Activated T-helper 1 cell treated with anti-CD3 and anti-CD28 coated beads, Interleukin-12 subunit alpha, Interleukin-12 subunit beta, Interleukin-2, Interleukin-4 antibody, amounts not matched to agents 30 ng/mL and 10 ng/mL and 1 ng/mL, durations not matched to agents 14 hours and 24 hours and 36 hours (primary cell): ENCODE data around the gene SLC1A2. TPM values are rescaled to one million over a fixed set of nuclear protein-coding genes. Genes with fewer than 3 reads are reported as not detected.

Experiments
- DNase-seq: peaks from one replicate; pipeline ENCODE4 v3.0.0; 2021; ENCODE audit warnings: low spot score
- H3K27ac Mint-ChIP-seq: one replicate; pipeline ENCODE4 v1.8.0; 2021; ENCODE audit warnings: mild to moderate bottlenecking, mixed read lengths
- H3K27me3 Mint-ChIP-seq: one replicate; pipeline ENCODE4 v1.8.0; 2022; ENCODE audit warnings: mild to moderate bottlenecking, moderate library complexity, mixed read lengths; ENCODE audit not compliant: insufficient read depth
- H3K36me3 Mint-ChIP-seq: one replicate; pipeline ENCODE4 v1.8.0; 2021; ENCODE audit warnings: low read depth, mixed read lengths
- H3K4me1 Mint-ChIP-seq: one replicate; pipeline ENCODE4 v1.8.0; 2021; ENCODE audit warnings: low read depth, mixed read lengths
- H3K4me3 Mint-ChIP-seq: one replicate; pipeline ENCODE4 v1.8.0; 2021; ENCODE audit warnings: mild to moderate bottlenecking, moderate library complexity, mixed read lengths
- H3K9me3 Mint-ChIP-seq: one replicate; pipeline ENCODE4 v1.8.0; 2021; ENCODE audit warnings: mixed read lengths
- intact Hi-C: fragments of 100-400 bp; cut with micrococcal nuclease; formaldehyde crosslinking; loops from one replicate; pipeline ENCODE4 v1.15.1; 2024
- total RNA-seq: library from RNA; stranded (reverse); gene quantifications from 2 replicates; pipeline ENCODE4 v1.2.3, GENCODE V29; 2022

The SLC1A2 gene
- total RNA-seq, 1 donor from 2014 or later = not detected

GRCh38 chr11:35425603-35426212, 6.3 kb upstream of the SLC1A2 start:
- peaks cover 54% of the 10 kb centered on the region for H3K27me3 Mint-ChIP-seq
- H3K4me3 Mint-ChIP-seq = no peak overlapping the region
- intact Hi-C loops = no loop called here
- H3K9me3 Mint-ChIP-seq = no peaks in the 10 kb centered on the region
- H3K36me3 Mint-ChIP-seq = no peaks in the 10 kb centered on the region
- H3K4me1 Mint-ChIP-seq = no peaks in the 10 kb centered on the region
- H3K27ac Mint-ChIP-seq = no peak overlapping the region
- no peak for DNase-seq

DNA sequence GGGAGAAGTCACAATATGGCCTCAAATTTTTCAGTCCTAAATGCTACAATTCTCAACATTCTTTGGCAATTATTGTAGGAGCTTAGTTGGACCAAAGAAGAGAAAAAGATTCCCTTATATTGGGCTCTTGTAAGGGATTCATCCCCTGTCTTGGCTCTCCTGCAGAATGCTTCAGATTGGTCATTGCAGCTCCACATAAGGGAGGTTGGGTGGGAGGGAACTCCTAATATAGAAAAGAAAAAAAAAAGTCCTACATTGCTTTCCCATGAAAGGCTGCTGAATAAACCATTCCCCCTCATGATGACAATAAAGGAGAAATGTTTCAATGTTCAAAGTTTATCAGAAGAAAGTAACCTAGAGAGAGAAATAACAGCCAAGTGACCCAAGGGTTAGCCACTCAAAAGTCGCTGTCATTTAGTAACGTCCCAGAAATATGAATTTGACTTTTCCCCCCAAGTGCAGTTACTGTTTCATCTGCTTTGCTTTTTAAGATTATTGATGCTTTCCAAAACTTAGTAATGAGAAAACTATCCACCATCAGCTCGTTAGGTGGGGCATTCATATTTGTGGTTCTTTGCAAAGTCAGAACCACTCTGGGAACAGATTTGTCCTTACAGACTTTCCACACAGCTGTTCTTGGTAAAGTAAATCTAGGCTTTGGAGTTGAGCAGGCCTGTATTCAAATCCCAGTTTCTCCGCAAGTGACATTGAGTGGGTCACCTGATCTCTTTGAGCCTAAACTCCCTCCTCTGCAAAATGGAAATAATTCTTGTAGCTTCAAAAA, 5.0 kb upstream of the SLC1A2 start:
- Mint-ChIP-seq H3K36me3 (no peaks in the 10 kb centered on the region), H3K27ac (no peak overlapping the region), H3K4me3 (no peak overlapping the region), H3K4me1 (no peaks in the 10 kb centered on the region), H3K9me3 (no peaks in the 10 kb centered on the region), H3K27me3 (peaks cover 62% of the 10 kb centered on the region)
- intact Hi-C loops = no loop called here
- DNase-seq = no peak

DNA sequence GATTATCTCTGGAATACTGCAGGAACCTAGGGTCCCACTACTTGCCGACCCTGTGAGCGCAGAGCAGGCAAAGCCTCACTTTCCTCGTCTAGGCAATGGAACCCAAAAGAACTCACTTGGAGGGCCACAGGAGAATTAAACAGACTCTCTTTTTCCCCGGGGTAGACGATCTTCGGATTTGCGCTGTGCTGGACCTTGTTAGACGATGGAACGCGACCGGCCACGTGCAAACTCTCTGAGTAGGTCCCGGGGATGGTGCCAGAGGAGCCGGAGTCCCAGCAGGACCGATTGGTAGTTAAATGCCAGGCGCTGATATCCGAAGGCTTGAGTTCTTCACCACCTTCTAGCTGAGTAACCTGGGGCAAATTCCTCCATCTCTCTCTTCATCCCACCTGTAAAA, 1.0 kb upstream of the SLC1A2 start:
- intact Hi-C loops = no loop called here
- H3K27ac Mint-ChIP-seq = no peak overlapping the region
- peaks cover 6% of the 10 kb centered on the region for H3K4me1 Mint-ChIP-seq
- H3K27me3 Mint-ChIP-seq = peaks cover 80% of the 10 kb centered on the region
- no peaks in the 10 kb centered on the region for H3K9me3 Mint-ChIP-seq
- no peaks in the 10 kb centered on the region for H3K36me3 Mint-ChIP-seq
- H3K4me3 Mint-ChIP-seq = no peak overlapping the region
- no peak for DNase-seq

DNA sequence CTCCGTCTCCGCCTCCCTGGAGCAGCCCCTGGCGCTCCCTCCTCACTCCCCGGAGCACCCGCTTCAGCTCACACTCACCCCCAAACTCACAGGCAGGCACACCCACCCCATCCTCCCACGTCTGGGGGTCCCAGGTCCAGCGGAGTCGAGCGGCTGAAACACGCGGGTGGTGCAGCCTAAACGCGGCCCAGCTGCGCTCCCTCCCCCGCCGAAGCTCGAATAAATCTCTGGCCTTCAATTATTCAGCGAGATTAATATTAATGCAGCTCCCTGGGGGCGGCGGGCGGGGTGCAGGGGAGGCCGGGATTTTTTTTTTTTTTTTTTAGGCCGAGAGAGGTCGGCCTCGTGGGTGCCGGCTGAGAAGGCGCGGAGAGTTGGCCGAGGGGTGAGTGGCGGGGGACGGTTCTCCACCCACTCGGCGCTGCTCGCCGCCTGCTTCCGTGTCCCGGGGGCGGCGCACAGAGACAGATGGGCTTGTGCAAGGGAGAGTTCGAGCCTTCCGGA, 524 bp upstream of the SLC1A2 start:
- H3K27ac Mint-ChIP-seq = no peak overlapping the region
- DNase-seq = no peak
- H3K4me1 Mint-ChIP-seq = peaks cover 6% of the 10 kb centered on the region
- H3K4me3 Mint-ChIP-seq = no peak overlapping the region
- no peaks in the 10 kb centered on the region for H3K9me3 Mint-ChIP-seq
- H3K27me3 Mint-ChIP-seq = peaks cover 84% of the 10 kb centered on the region
- intact Hi-C loops = no loop called here
- H3K36me3 Mint-ChIP-seq = no peaks in the 10 kb centered on the region

DNA sequence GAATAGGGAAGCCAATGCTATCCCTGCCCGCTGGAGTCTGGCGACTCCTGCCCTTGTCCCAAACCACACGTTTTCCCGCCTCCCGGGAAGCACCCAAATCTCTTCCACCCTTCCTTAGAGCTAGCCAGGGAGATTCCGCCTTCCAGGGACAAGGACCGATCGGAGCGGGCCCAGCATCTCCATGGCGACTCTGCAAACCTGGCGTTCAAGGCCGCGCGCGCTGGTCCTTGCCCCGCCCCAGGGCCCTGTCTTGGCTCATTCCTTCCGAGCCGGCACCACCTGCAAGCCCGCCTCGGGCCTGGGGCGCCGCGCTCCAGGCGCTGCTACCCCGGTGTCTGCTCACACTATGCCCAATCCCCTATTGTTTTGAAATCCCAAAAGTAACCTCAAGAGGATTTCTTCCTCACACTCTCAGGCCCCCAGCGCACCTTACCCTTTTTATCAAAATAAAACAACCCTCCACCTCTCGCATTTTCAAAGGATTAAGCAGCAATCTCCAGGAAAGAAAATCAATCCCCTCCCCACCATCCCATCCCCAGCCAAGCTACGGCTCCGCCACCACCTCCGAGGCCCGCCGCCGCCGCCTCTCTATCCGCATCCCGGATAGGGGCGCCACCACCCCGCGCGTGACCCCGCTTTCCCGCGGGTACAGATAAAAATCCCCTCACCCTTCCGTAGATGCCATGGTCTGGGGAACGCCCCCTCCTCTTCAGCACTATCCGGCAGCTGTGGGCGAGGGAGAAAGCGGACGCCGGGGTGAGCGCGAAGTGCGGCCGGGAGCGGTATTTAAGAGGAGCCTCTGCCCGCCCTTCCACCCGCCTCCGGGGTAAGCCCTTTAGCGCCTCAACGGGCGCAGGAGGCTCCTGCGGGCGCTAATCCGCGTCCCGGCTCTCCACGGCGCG, 825 bp downstream of the SLC1A2 start:
- intact Hi-C loops = no loop called here
- Mint-ChIP-seq H3K36me3 (no peaks in the 10 kb centered on the region), H3K27ac (peak overlapping the region; percentile 36), H3K4me1 (peaks cover 6% of the 10 kb centered on the region), H3K27me3 (peaks cover 89% of the 10 kb centered on the region), H3K4me3 (peak overlapping the region; percentile 49), H3K9me3 (no peaks in the 10 kb centered on the region)
- DNase-seq = no peak

DNA sequence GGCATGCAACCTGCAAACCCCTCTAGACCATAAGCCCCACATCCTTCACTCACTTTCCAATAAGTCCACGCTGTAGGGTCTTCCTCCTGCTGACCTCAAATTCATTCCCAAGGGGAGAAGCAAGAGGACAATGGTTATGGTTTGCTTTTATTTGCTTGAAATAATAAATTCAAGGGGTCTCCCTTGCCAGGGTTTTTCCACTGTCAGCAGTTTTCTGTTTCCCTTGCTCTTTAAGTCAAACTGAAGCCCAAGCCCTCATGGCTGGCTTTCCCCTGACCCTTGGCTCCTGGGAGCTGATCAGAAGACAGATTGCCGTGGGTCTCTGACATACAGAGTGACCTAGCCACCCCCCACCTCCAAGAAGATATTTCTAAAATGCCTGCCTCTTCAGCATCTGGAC, 3.9 kb downstream of the SLC1A2 start:
- Mint-ChIP-seq H3K4me3 (no peak overlapping the region), H3K4me1 (peaks cover 6% of the 10 kb centered on the region), H3K27me3 (peaks cover 77% of the 10 kb centered on the region), H3K27ac (no peak overlapping the region), H3K9me3 (no peaks in the 10 kb centered on the region), H3K36me3 (no peaks in the 10 kb centered on the region)
- intact Hi-C loops = no loop called here
- DNase-seq = no peak

DNA sequence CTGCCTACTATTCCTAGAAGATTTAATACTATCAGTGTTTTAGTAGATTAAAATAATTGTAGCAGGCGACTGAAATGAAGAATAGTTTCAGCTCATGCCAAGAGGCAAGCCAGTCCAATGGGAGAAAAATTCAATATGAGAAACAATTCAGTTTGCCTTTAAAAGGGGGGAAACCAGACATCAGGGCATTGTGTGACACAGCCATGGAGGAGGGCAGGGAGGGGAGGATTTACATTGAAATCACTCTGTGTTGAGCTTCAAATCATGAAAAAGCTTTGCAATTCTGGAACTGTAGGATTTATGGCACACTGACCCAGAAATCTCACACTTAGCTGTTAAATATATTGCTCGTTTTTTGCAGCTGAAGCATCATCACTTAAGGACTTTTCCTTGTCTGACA, 4.6 kb downstream of the SLC1A2 start:
- Mint-ChIP-seq H3K9me3 (no peaks in the 10 kb centered on the region), H3K4me1 (peaks cover 6% of the 10 kb centered on the region), H3K36me3 (no peaks in the 10 kb centered on the region), H3K27ac (no peak overlapping the region), H3K27me3 (peaks cover 75% of the 10 kb centered on the region), H3K4me3 (no peak overlapping the region)
- DNase-seq = no peak
- intact Hi-C loops = loop anchor here (5.0 kb wide), 1 partner anchor 572 kb away; no protein-coding TSS in a partner anchor

GRCh38 chr11:35414311-35414710, 5.0 kb downstream of the SLC1A2 start:
- H3K36me3 Mint-ChIP-seq = no peaks in the 10 kb centered on the region
- no peaks in the 10 kb centered on the region for H3K9me3 Mint-ChIP-seq
- peaks cover 75% of the 10 kb centered on the region for H3K27me3 Mint-ChIP-seq
- DNase-seq = no peak
- H3K4me3 Mint-ChIP-seq = no peak overlapping the region
- intact Hi-C loops = loop anchor here (5.0 kb wide), 1 partner anchor 572 kb away; no protein-coding TSS in a partner anchor
- peaks cover 6% of the 10 kb centered on the region for H3K4me1 Mint-ChIP-seq
- H3K27ac Mint-ChIP-seq = no peak overlapping the region

GRCh38 chr11:35413598-35413997, 5.8 kb downstream of the SLC1A2 start:
- H3K4me3 Mint-ChIP-seq = no peak overlapping the region
- no peak overlapping the region for H3K27ac Mint-ChIP-seq
- intact Hi-C loops = loop anchor here (5.0 kb wide), 1 partner anchor 571 kb away; no protein-coding TSS in a partner anchor
- DNase-seq = no peak
- no peaks in the 10 kb centered on the region for H3K36me3 Mint-ChIP-seq
- no peaks in the 10 kb centered on the region for H3K9me3 Mint-ChIP-seq
- peaks cover 73% of the 10 kb centered on the region for H3K27me3 Mint-ChIP-seq
- peaks cover 6% of the 10 kb centered on the region for H3K4me1 Mint-ChIP-seq

- no peak for DNase-seq
- no peaks in the 10 kb centered on the region for H3K9me3 Mint-ChIP-seq
- H3K4me1 Mint-ChIP-seq = no peaks in the 10 kb centered on the region
- intact Hi-C loops = loop anchor here (5.0 kb wide), 1 partner anchor 570 kb away; no protein-coding TSS in a partner anchor
- H3K27me3 Mint-ChIP-seq = peaks cover 61% of the 10 kb centered on the region
- no peak overlapping the region for H3K27ac Mint-ChIP-seq
- no peaks in the 10 kb centered on the region for H3K36me3 Mint-ChIP-seq
- H3K4me3 Mint-ChIP-seq = no peak overlapping the region
Observed at GRCh38 chr11:35412285-35412684, 7.1 kb downstream of the SLC1A2 start.

- H3K9me3 Mint-ChIP-seq = no peaks in the 10 kb centered on the region
- H3K4me1 Mint-ChIP-seq = no peaks in the 10 kb centered on the region
- H3K4me3 Mint-ChIP-seq = no peak overlapping the region
- intact Hi-C loops = no loop called here
- no peak overlapping the region for H3K27ac Mint-ChIP-seq
- no peak for DNase-seq
- H3K36me3 Mint-ChIP-seq = no peaks in the 10 kb centered on the region
- H3K27me3 Mint-ChIP-seq = peaks cover 24% of the 10 kb centered on the region
Observed at GRCh38 chr11:35407041-35407440, 12.3 kb downstream of the SLC1A2 start.

DNA sequence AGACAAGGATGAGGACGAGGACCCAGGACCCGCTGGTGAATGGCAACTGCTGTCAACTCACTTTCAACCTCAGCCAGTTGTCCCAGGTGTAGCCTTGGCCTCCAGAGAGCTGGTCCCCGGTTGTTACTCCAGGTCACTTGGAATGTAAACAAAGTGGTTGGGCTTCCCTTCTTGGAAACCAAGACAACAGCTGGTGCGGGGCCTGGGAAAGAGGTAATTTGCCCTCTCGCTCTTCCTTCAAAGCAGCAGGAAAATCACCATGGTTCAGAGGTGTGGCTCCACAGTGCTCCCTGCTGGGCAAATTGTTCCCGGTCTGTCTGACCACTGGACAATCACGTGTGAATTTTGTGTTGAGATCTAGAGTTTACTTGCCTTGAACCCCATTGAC, 15.0 kb downstream of the SLC1A2 start:
- Mint-ChIP-seq H3K4me3 (no peak overlapping the region), H3K9me3 (no peaks in the 10 kb centered on the region), H3K27ac (no peak overlapping the region), H3K27me3 (peaks cover 20% of the 10 kb centered on the region), H3K36me3 (no peaks in the 10 kb centered on the region), H3K4me1 (no peaks in the 10 kb centered on the region)
- DNase-seq = no peak
- intact Hi-C loops = no loop called here
